HepG2 (cell line): ENCODE data around the gene TARDBP. TPM values are rescaled to one million over a fixed set of nuclear protein-coding genes. Genes with fewer than 3 reads are reported as not detected.

ENCODE experiments used
- ARNTL ChIP-seq: sonication (generic); formaldehyde crosslinking; IDR thresholded peaks from 2 replicates; pipeline ENCODE4 v1.4.0; 2020; ENCODE audit warnings: mild to moderate bottlenecking, missing genetic modification reagents
- ATF3 ChIP-seq: sonication (generic); formaldehyde crosslinking; IDR thresholded peaks from 2 replicates; pipeline ENCODE4 v1.4.0; 2020; ENCODE audit warnings: missing genetic modification reagents
- ATF7-NPFF ChIP-seq: sonication (generic); formaldehyde crosslinking; IDR thresholded peaks from 2 replicates; pipeline ENCODE4 v1.8.1; 2023; ENCODE audit warnings: mild to moderate bottlenecking, low read depth, missing genetic modification reagents, moderate library complexity
- CBX5 ChIP-seq: sonication (generic); formaldehyde crosslinking; IDR thresholded peaks from 2 replicates; pipeline ENCODE4 v1.4.0; 2020; ENCODE audit warnings: missing genetic modification reagents, borderline replicate concordance
- EZH2 ChIP-seq: conservative IDR thresholded peaks from 2 replicates; pipeline ENCODE4 v1.6.1; 2012; ENCODE audit warnings: mild to moderate bottlenecking, low read depth, low read length, moderate library complexity
- GATAD2A ChIP-seq: IDR thresholded peaks from 2 replicates; pipeline ENCODE4 v1.6.1; 2016
- HMGXB4 ChIP-seq, 2 experiments: sonication (generic) in 1 of 2; formaldehyde crosslinking in 1 of 2; IDR thresholded peaks; 2 replicates each; pipeline versions ENCODE4 v1.4.0 to v1.6.1; 2018 to 2020; ENCODE audit warnings: missing genetic modification reagents in 2 of 2, borderline replicate concordance in 1 of 2, low read depth in 1 of 2, mild to moderate bottlenecking in 1 of 2, missing biosample characterization in 1 of 2
- HNRNPUL1 ChIP-seq: fragments of 200-400 bp; formaldehyde crosslinking; IDR thresholded peaks from 2 replicates; pipeline ENCODE4 v1.6.1; 2017; ENCODE audit warnings: low read depth, mild to moderate bottlenecking, low read length, moderate library complexity
- HOXA5 ChIP-seq: sonication (generic); formaldehyde crosslinking; IDR thresholded peaks from 2 replicates; pipeline ENCODE4 v1.4.0; 2020; ENCODE audit warnings: missing genetic modification reagents
- MAF1 ChIP-seq: sonication (generic); formaldehyde crosslinking; IDR thresholded peaks from 2 replicates; pipeline ENCODE4 v1.5.0; 2020; ENCODE audit warnings: missing genetic modification reagents, borderline replicate concordance
- NFKB2 ChIP-seq: sonication (generic); formaldehyde crosslinking; IDR thresholded peaks from 2 replicates; pipeline ENCODE4 v1.4.0; 2020; ENCODE audit warnings: missing genetic modification reagents, borderline replicate concordance
- NR2C2 ChIP-seq: sonication (generic); formaldehyde crosslinking; IDR thresholded peaks from 2 replicates; pipeline ENCODE4 v1.4.0; 2020; ENCODE audit warnings: missing genetic modification reagents, mild to moderate bottlenecking, moderate library complexity, borderline replicate concordance
- RELA ChIP-seq: sonication (generic); formaldehyde crosslinking; IDR thresholded peaks from 2 replicates; pipeline ENCODE4 v1.4.0; 2020; ENCODE audit warnings: missing genetic modification reagents
- SNAI1 ChIP-seq: sonication (generic); formaldehyde crosslinking; IDR thresholded peaks from 2 replicates; pipeline ENCODE4 v1.5.0; 2020; ENCODE audit warnings: mild to moderate bottlenecking, missing genetic modification reagents, borderline replicate concordance
- SP140L ChIP-seq: sonication (generic); formaldehyde crosslinking; IDR thresholded peaks from 2 replicates; pipeline ENCODE4 v1.4.0; 2020; ENCODE audit warnings: missing genetic modification reagents, borderline replicate concordance
- SRY ChIP-seq: sonication (generic); formaldehyde crosslinking; IDR thresholded peaks from 2 replicates; pipeline ENCODE4 v1.8.0; 2022; ENCODE audit warnings: mild to moderate bottlenecking, missing genetic modification reagents
- TARDBP ChIP-seq: sonication (generic); formaldehyde crosslinking; IDR thresholded peaks from 2 replicates; pipeline ENCODE4 v1.8.0; 2022; ENCODE audit warnings: mild to moderate bottlenecking, missing genetic modification reagents
- TBX3 ChIP-seq: fragments of 450-650 bp; IDR thresholded peaks from 2 replicates; pipeline ENCODE4 v1.6.1; 2017; ENCODE audit warnings: antibody characterized with exemption, mild to moderate bottlenecking, inconsistent platforms, borderline replicate concordance
- TEAD3 ChIP-seq: optimal IDR thresholded peaks from 2 replicates; pipeline ENCODE3; 2016; ENCODE audit warnings: borderline replicate concordance
- ZNF326 ChIP-seq: sonication (generic); formaldehyde crosslinking; IDR thresholded peaks from 2 replicates; pipeline ENCODE4 v1.4.0; 2020; ENCODE audit warnings: missing genetic modification reagents, borderline replicate concordance
- ZNF431 ChIP-seq: sonication (generic); formaldehyde crosslinking; IDR thresholded peaks from 2 replicates; pipeline ENCODE4 v1.9.0; 2022; ENCODE audit warnings: missing genetic modification reagents, low read depth, mild to moderate bottlenecking, borderline replicate concordance
- ZNF891 ChIP-seq: sonication (generic); formaldehyde crosslinking; IDR thresholded peaks from 2 replicates; pipeline ENCODE4 v1.5.0; 2020; ENCODE audit warnings: mild to moderate bottlenecking, missing genetic modification reagents
- ZSCAN22 ChIP-seq: sonication (generic); formaldehyde crosslinking; IDR thresholded peaks from 2 replicates; pipeline ENCODE4 v1.4.0; 2020; ENCODE audit warnings: mild to moderate bottlenecking, missing genetic modification reagents
- polyA plus RNA-seq, 8 experiments: library from polyadenylated mRNA; depleted of rRNA in 3 of 8; stranded (reverse) in 7 of 8; unstranded in 1 of 8; fragments of >200 nt; fragmentation: Illumina TruSeq in 4 of 8; extraction: Trizol in 4 of 8; gene quantifications; 2 replicates each; pipeline versions ENCODE4 v1.2.1 to v1.2.3, GENCODE V29; 2011 to 2016; ENCODE audit warnings: low read depth in 4 of 8, missing spikeins in 1 of 8, mixed read lengths in 1 of 8; ENCODE audit not compliant: insufficient read depth in 1 of 8
- total RNA-seq, 5 experiments: library from RNA; depleted of rRNA; stranded (reverse); fragments of >200 nt; fragmentation: Illumina TruSeq; extraction: Trizol; gene quantifications; 2 replicates each; pipeline ENCODE4 v1.2.3, GENCODE V29; 2016; ENCODE audit warnings: low read depth in 1 of 5

Gene TARDBP
- total and polyA plus RNA-seq, 2 of the 13 experiments (the other 11 are each of a cell fraction or from before 2014, with no cell fraction given) = 62.4 to 93.0 TPM

DNA sequence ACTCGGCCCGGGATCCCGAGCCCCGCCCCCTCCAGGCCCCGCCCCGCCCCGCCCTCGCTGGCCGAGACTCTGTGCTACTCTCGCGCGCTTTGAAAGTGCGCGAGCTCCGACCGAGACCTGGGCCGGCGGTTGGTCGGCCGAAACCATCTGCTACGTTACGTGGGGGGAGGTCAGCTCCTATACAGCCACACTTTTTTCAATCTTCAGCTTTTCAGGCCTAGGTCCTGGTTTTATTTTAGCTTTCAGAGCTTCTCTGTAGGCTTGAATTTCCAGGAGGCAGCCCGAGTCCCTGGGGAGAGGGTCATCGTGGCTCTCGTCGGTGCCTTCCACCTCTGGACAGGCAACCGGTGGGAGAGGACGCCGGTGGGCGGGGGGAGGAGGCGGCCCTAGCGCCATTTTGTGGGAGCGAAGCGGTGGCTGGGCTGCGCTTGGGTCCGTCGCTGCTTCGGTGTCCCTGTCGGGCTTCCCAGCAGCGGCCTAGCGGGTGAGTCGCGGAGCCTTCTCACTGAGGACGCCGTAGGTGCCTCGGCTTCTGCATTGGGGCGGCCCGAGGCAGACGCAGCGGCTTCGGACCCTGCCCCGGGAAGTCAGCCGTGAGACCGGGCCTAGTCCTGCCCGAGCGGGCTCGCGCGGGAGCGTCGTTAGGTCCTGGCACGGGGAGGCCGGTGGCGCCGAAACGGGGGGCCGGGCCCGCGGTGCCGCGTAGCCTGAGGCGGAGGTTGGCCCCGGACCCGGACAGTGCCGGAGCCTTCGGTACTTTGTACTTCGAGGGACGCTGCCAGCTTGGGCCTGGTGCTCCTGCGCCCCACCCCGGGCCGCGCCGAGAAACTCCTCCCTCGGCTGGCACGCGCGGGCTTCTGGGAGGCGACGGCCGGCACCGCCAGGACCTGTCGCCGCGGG is at the start of gene TARDBP (continued):
- no peak for TF ChIP-seq EZH2
- TF ChIP-seq ZNF891 = peak; percentile 82
- TF ChIP-seq SNAI1 (CRISPR knock-in tag) = 0 out of 2 replicates have a peak, but pooled peaks have one; percentile 78
- TF ChIP-seq TBX3 = 0 out of 2 replicates have a peak, but pooled peaks have one; percentile 33
- no peak for TF ChIP-seq ZNF326 (CRISPR knock-in tag)
- peak; percentile 96 for TF ChIP-seq HOXA5 (CRISPR knock-in tag)
- no peak for TF ChIP-seq ZSCAN22 (CRISPR knock-in tag)
- TF ChIP-seq GATAD2A (CRISPR knock-in tag) = peak; percentile 32; the same call in 1 of the 2 replicates
- peak; percentile 83 for TF ChIP-seq TARDBP (CRISPR knock-in tag)
- 0 out of 2 replicates have a peak, but pooled peaks have one; percentile 3 for TF ChIP-seq ATF3 (CRISPR knock-in tag)
- TF ChIP-seq ARNTL = peak; percentile 74
- TF ChIP-seq TEAD3 (CRISPR knock-in tag) = peak; percentile 46
- TF ChIP-seq RELA (CRISPR knock-in tag) = no peak
- peak; percentile 82; the same call in 1 of the 2 replicates for TF ChIP-seq NFKB2 (CRISPR knock-in tag)
- TF ChIP-seq HNRNPUL1 = peak; percentile 60; the same call in 1 of the 2 replicates
- peak; percentile 71; the same call in 1 of the 2 replicates for TF ChIP-seq MAF1
- TF ChIP-seq NR2C2 (CRISPR knock-in tag) = peak; percentile 61; the same call in 1 of the 2 replicates
- peak; percentile 97; the same call in 1 of the 2 replicates for TF ChIP-seq SRY (CRISPR knock-in tag)
- no peak for TF ChIP-seq SP140L (CRISPR knock-in tag)
- peak; percentile 92 for TF ChIP-seq HMGXB4 (CRISPR knock-in tag; IDR thresholded peaks at IDR 0.05; ENCODE audit: borderline replicate concordance in 1 of 2, low read depth in 1 of 2)
- TF ChIP-seq CBX5 (CRISPR knock-in tag) = no peak
- peak; percentile 93 for TF ChIP-seq ATF7-NPFF
- 0 out of 2 replicates have a peak, but pooled peaks have one; percentile 33 for TF ChIP-seq ZNF431 (CRISPR knock-in tag)
